Body of pancreas (tissue), 4 donors: ENCODE measurements around the gene ZFX. TPM values are rescaled to one million over a fixed set of nuclear protein-coding genes. Genes with fewer than 3 reads are reported as not detected.

ENCODE experiments used
- ATAC-seq: fragments of 150-250 bp; one replicate; pipeline ENCODE4 v1.9.1; 2016
- DNase-seq, 4 donors: peaks; one replicate each; pipeline ENCODE4 v3.0.0-alpha.2; 2019
- H3K27ac ChIP-seq, 4 donors: fragments of 200-600 bp; sonication (generic); 1 replicate in 3 of 4; 2 replicates in 1 of 4; pipeline versions ENCODE4 v1.5.1 to v1.6.1; 2016 to 2019; ENCODE audit warnings: mild to moderate bottlenecking in 1 of 4, mixed read lengths in 1 of 4, moderate library complexity in 1 of 4
- H3K27me3 ChIP-seq, 2 donors: fragments of 200-600 bp; sonication (generic); one replicate each; pipeline ENCODE4 v1.6.0; 2016; ENCODE audit warnings: mild to moderate bottlenecking in 1 of 2
- H3K36me3 ChIP-seq, 2 donors: fragments of 200-600 bp; sonication (generic); replicated peaks in 1 of 2; 2 replicates each; pipeline ENCODE4 v1.5.1; 2016; ENCODE audit warnings: low read depth in 2 of 2; ENCODE audit not compliant: insufficient read depth in 1 of 2
- H3K4me1 ChIP-seq: fragments of 200-600 bp; sonication (generic); one replicate; pipeline ENCODE4 v1.6.0; 2016
- H3K4me3 ChIP-seq, 2 donors: fragments of 200-600 bp; sonication (generic); 1 replicate in 1 of 2; 2 replicates in 1 of 2; pipeline ENCODE4 v1.5.1; 2016 to 2019
- H3K9me3 ChIP-seq, 3 donors: fragments of 200-600 bp; sonication (generic); 1 replicate in 2 of 3; 2 replicates in 1 of 3; pipeline ENCODE4 v1.5.1; 2016
- CTCF ChIP-seq, 7 experiments: fragments of 450-650 bp in 4 of 7; fragments of 200-600 bp in 3 of 7; sonication (generic) in 3 of 7; IDR thresholded peaks; one replicate each; pipeline ENCODE4 v1.5.1; 2016 to 2019; ENCODE audit warnings: antibody characterized with exemption in 7 of 7
- POLR2A ChIP-seq, 3 donors: fragments of 450-650 bp; IDR thresholded peaks; one replicate each; pipeline ENCODE4 v1.6.1; 2016; ENCODE audit warnings: antibody characterized with exemption in 3 of 3, mild to moderate bottlenecking in 2 of 3
- WGBS, 2 donors: methylation state at CpG; one replicate each; pipeline ENCODE4 v1.1.5; 2017; 5-methylcytosine and 5-hydroxymethylcytosine counted together
- intact Hi-C: fragments of 100-400 bp; cut with DNase I; formaldehyde crosslinking; loops from one replicate; pipeline ENCODE4 v1.15.1; 2023
- total RNA-seq, 2 donors: library from RNA; depleted of rRNA; stranded (reverse); fragments of >200 nt; gene quantifications; one replicate each; pipeline ENCODE4 v1.1.0, GENCODE V29; 2016

Gene ZFX
- total RNA-seq, 2 donors from 2014 or later: 23.4 to 28.3 TPM

- TF ChIP-seq CTCF (IDR thresholded peaks at IDR 0.05) (no peak), POLR2A (IDR thresholded peaks at IDR 0.05) (no peak)
- no peaks in the 10 kb centered on the region for H3K27me3 ChIP-seq
- ATAC-seq (no peak), DNase-seq (no peak)
- no peak overlapping the region for H3K27ac ChIP-seq
- no peaks in the 10 kb centered on the region for H3K9me3 ChIP-seq
- H3K36me3 ChIP-seq: no peaks in the 10 kb centered on the region
- no peak overlapping the region for H3K4me3 ChIP-seq
- no peaks in the 10 kb centered on the region for H3K4me1 ChIP-seq
- 83 to 88% methylated on average over 6 to 8 of the region's 8 CpGs for WGBS, 2 donors
- intact Hi-C loops: no loop called here
Observed at GRCh38 chrX:24219320-24219719, 69.8 kb downstream of the ZFX start.

- H3K4me1 ChIP-seq: no peaks in the 10 kb centered on the region
- no peaks in the 10 kb centered on the region for H3K36me3 ChIP-seq
- ATAC-seq (no peak), DNase-seq (no peak)
- no peak overlapping the region for H3K27ac ChIP-seq
- no peaks in the 10 kb centered on the region for H3K9me3 ChIP-seq
- no peak overlapping the region for H3K4me3 ChIP-seq
- no peaks in the 10 kb centered on the region for H3K27me3 ChIP-seq
- WGBS, 2 donors: 73 to 80% methylated on average over 5 of the region's 5 CpGs
- TF ChIP-seq POLR2A (IDR thresholded peaks at IDR 0.05) (no peak), CTCF (IDR thresholded peaks at IDR 0.05) (no peak)
- intact Hi-C loops: no loop called here
Observed at GRCh38 chrX:24221872-24222271, 72.3 kb downstream of the ZFX start.

- no peaks in the 10 kb centered on the region for H3K36me3 ChIP-seq
- intact Hi-C loops: no loop called here
- no peak overlapping the region for H3K4me3 ChIP-seq
- no peak overlapping the region for H3K27ac ChIP-seq
- no peaks in the 10 kb centered on the region for H3K9me3 ChIP-seq
- H3K4me1 ChIP-seq: peaks cover 8% of the 10 kb centered on the region
- DNase-seq: no peak
- no peaks in the 10 kb centered on the region for H3K27me3 ChIP-seq
- no peak for TF ChIP-seq CTCF (IDR thresholded peaks at IDR 0.05)
- no peak for TF ChIP-seq POLR2A (IDR thresholded peaks at IDR 0.05)
- ATAC-seq: no peak
Observed at GRCh38 chrX:24225265-24225664, 75.7 kb downstream of the ZFX start.

GRCh38 chrX:24226176-24226575, 76.6 kb downstream of the ZFX start:
- TF ChIP-seq POLR2A (IDR thresholded peaks at IDR 0.05) (no peak), CTCF (IDR thresholded peaks at IDR 0.05) (no peak)
- peaks cover 14% of the 10 kb centered on the region for H3K4me1 ChIP-seq
- WGBS, 2 donors: 90 to 100% methylated on average over 2 of the region's 2 CpGs
- ATAC-seq (no peak), DNase-seq (no peak)
- intact Hi-C loops: no loop called here
- no peaks in the 10 kb centered on the region for H3K9me3 ChIP-seq
- H3K36me3 ChIP-seq: no peaks in the 10 kb centered on the region
- H3K27ac ChIP-seq: no peak overlapping the region
- no peak overlapping the region for H3K4me3 ChIP-seq
- no peaks in the 10 kb centered on the region for H3K27me3 ChIP-seq

DNA sequence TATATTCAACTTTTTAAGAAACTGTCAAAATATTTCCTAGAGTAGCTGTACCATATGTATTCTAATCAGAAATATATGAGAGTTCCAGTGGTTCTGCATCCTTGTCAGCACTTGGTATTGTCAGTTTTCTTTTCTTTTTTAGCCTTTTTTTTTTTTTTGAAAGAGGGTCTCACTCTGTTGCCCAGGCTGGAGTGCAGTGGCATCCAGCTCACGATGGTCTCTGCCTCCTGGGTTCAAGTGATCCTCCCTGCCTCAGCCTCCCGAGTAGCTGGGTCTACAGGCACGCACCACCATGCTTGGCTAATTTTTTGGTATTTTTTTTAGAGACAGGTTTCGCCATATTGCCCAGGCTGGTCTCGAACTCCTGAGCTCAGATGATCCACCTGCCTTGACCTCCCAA, 79.1 kb downstream of the ZFX start:
- intact Hi-C loops: no loop called here
- ATAC-seq: no peak

More for the DNA sequence above, 79.1 kb downstream of the ZFX start:
- Histone ChIP-seq H3K4me1 (peaks cover 14% of the 10 kb centered on the region), H3K27me3 (no peaks in the 10 kb centered on the region), H3K27ac (peak overlapping the region in 2 of 4 donors; percentile 43 to 70), H3K4me3 (no peak overlapping the region), H3K9me3 (no peaks in the 10 kb centered on the region), H3K36me3 (no peaks in the 10 kb centered on the region)
- TF ChIP-seq POLR2A (IDR thresholded peaks at IDR 0.05) (no peak), CTCF (IDR thresholded peaks at IDR 0.05) (no peak)
- WGBS, 2 donors: 91 to 100% methylated on average over 5 of the region's 5 CpGs
- DNase-seq: no peak
